ENCODE results near the gene PDE4D. TPM values are rescaled to one million over a fixed set of nuclear protein-coding genes. Genes with fewer than 3 reads are reported as not detected.

Gene PDE4D
- total and polyA plus RNA-seq, 10 of the 15 experiments (the other 5 are each of a cell fraction or from before 2014, with no cell fraction given): 0.87 to 4.1 (median 2.2) TPM

- no peak for TF ChIP-seq IRF3 (IDR thresholded peaks at IDR 0.05)
- TF ChIP-seq SREBF1 (IDR thresholded peaks at IDR 0.05; ENCODE audit: low read length): no peak
- no peak for TF ChIP-seq EP300 (IDR thresholded peaks at IDR 0.05; ENCODE audit: borderline replicate concordance in 1 of 2, control insufficient read depth in 1 of 2, low read depth in 2 of 2, low read length in 2 of 2)
- TF ChIP-seq E2F8 (IDR thresholded peaks at IDR 0.05; ENCODE audit: low read depth, partially characterized antibody): no peak
- no peak for TF ChIP-seq MAX (IDR thresholded peaks at IDR 0.05; ENCODE audit: low read depth, low read length)
Observed at GRCh38 chr5:59231221-59231931, 662.1 kb downstream of the PDE4D start (continued).

All from GM12878 (cell line).